Measurements from ENCODE around the gene KCNAB1.

DNA sequence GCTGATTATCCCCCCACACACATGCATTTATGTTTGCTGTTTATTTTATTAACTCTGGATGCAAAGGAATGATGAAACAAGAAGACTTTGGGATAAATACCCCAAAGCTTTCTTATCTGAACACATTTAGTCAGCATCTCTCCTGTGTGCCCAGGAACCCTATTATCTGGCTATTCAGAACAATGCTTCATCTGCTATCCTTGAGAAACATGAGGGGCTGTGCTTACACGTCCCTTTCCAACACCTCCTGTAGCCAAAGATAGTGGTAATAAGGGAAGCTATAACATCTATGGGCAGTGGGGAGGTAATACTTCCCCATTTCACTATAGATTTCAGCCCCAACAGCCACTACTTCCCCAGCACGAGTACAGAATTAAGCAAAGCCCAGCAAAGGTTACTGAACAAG lies 339.8 kb downstream of the KCNAB1 start:
- TF ChIP-seq L3MBTL2 (conservative IDR thresholded peaks at IDR 0.05) (no peak), FOXM1 (IDR thresholded peaks at IDR 0.05; ENCODE audit: borderline replicate concordance) (no peak), ZNF384 (IDR thresholded peaks at IDR 0.05) (no peak), BHLHE40 (IDR thresholded peaks at IDR 0.05; ENCODE audit: borderline replicate concordance) (no peak), TARDBP (IDR thresholded peaks at IDR 0.05) (no peak), FOXA1 (IDR thresholded peaks at IDR 0.05) (no peak), FOXK2 (IDR thresholded peaks at IDR 0.05) (no peak)
- TF ChIP-seq, protein P1, sequence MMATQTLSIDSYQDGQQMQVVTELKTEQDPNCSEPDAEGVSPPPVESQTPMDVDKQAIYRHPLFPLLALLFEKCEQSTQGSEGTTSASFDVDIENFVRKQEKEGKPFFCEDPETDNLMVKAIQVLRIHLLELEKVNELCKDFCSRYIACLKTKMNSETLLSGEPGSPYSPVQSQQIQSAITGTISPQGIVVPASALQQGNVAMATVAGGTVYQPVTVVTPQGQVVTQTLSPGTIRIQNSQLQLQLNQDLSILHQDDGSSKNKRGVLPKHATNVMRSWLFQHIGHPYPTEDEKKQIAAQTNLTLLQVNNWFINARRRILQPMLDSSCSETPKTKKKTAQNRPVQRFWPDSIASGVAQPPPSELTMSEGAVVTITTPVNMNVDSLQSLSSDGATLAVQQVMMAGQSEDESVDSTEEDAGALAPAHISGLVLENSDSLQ (IDR thresholded peaks at IDR 0.05) = no peak

All from HEK293T (cell line).